ENCODE data around the gene RSPRY1.

GRCh38 chr16:57169327-57169726 lies 16.8 kb upstream of the RSPRY1 start:
- TF ChIP-seq EGR1 (IDR thresholded peaks at IDR 0.05; ENCODE audit: borderline replicate concordance, low read depth, low read length) (no peak), SP1 (IDR thresholded peaks at IDR 0.05; ENCODE audit: low read depth, low read length) (no peak), CTCF (IDR thresholded peaks at IDR 0.05; ENCODE audit: control extremely low read depth in 1 of 3, insufficient read depth in 1 of 3, low read depth in 1 of 3, low read length in 3 of 3) (no peak), EZH2 (IDR thresholded peaks at IDR 0.05; ENCODE audit: low read depth, low read length, severe bottlenecking) (no peak), RAD21 (IDR thresholded peaks at IDR 0.05 in 1 of 2, conservative IDR thresholded peaks at IDR 0.05 in 1 of 2; ENCODE audit: low read depth in 2 of 2, low read length in 2 of 2) (no peak), POLR2AphosphoS5 (IDR thresholded peaks at IDR 0.05; ENCODE audit: low read depth, low read length) (no peak), SIN3A (conservative IDR thresholded peaks at IDR 0.05 in 1 of 2, IDR thresholded peaks at IDR 0.05 in 1 of 2; ENCODE audit: low read depth in 1 of 2, low read length in 2 of 2) (no peak), MAX (IDR thresholded peaks at IDR 0.05) (no peak)

Data from H1 (cell line).